GM23338 (cell line): ENCODE measurements around the gene RASGRP3. TPM values are rescaled to one million over a fixed set of nuclear protein-coding genes. Genes with fewer than 3 reads are reported as not detected.

ENCODE experiments used
- ATAC-seq: fragments of 200-7000 bp; cut with Tn5 transposase; 3 replicates; pipeline ENCODE4 v1.9.1; 2020
- DNase-seq: peaks from one replicate; pipeline ENCODE4 v3.0.0-alpha.2; 2015; ENCODE audit warnings: low spot score
- H2AFZ ChIP-seq: fragments of 200-600 bp; sonication (generic); 2 replicates; pipeline ENCODE4 v1.8.0; 2016; ENCODE audit warnings: antibody characterized with exemption, mild to moderate bottlenecking, moderate library complexity
- H3F3A ChIP-seq: fragments of 200-600 bp; sonication (generic); replicated peaks from 2 replicates; pipeline ENCODE4 v1.8.0; 2017; ENCODE audit warnings: antibody characterized with exemption, mixed run types, low read depth
- H3K27ac ChIP-seq: fragments of 200-600 bp; sonication (generic); 2 replicates; pipeline ENCODE4 v1.6.1; 2016; ENCODE audit warnings: low read depth
- H3K27me3 ChIP-seq: fragments of 200-600 bp; sonication (generic); 2 replicates; pipeline ENCODE4 v1.8.0; 2016; ENCODE audit warnings: mild to moderate bottlenecking, mixed run types, moderate library complexity; ENCODE audit not compliant: insufficient read depth
- H3K36me3 ChIP-seq: fragments of 200-600 bp; sonication (generic); 2 replicates; pipeline ENCODE4 v1.8.0; 2016; ENCODE audit warnings: mild to moderate bottlenecking; ENCODE audit not compliant: insufficient read depth
- H3K4me1 ChIP-seq: fragments of 200-600 bp; sonication (generic); 2 replicates; pipeline ENCODE4 v1.8.0; 2016; ENCODE audit warnings: mild to moderate bottlenecking, moderate library complexity; ENCODE audit not compliant: insufficient read depth
- H3K4me2 ChIP-seq: fragments of 200-600 bp; sonication (generic); 2 replicates; pipeline ENCODE4 v1.7.1; 2017; ENCODE audit warnings: mixed run types
- H3K4me3 ChIP-seq: fragments of 200-600 bp; sonication (generic); 2 replicates; pipeline ENCODE4 v1.6.1; 2016; ENCODE audit warnings: mixed run types
- H3K79me2 ChIP-seq: fragments of 200-600 bp; sonication (generic); replicated peaks from 2 replicates; pipeline ENCODE4 v1.8.0; 2017; ENCODE audit warnings: mild to moderate bottlenecking; ENCODE audit not compliant: insufficient read depth
- H3K9me2 ChIP-seq: fragments of 200-600 bp; sonication (generic); 2 replicates; pipeline ENCODE4 v1.8.0; 2017; ENCODE audit not compliant: insufficient read depth
- H4K20me1 ChIP-seq: fragments of 200-600 bp; sonication (generic); replicated peaks from 2 replicates; pipeline ENCODE4 v1.8.0; 2017; ENCODE audit warnings: mild to moderate bottlenecking; ENCODE audit not compliant: insufficient read depth
- H3K27ac Mint-ChIP-seq: 2 replicates; pipeline ENCODE4 v1.8.0; 2020; ENCODE audit warnings: inconsistent platforms, mild to moderate bottlenecking, moderate library complexity, mixed read lengths
- H3K27me3 Mint-ChIP-seq: 3 replicates; pipeline ENCODE4 v1.8.0; 2022; ENCODE audit warnings: low read depth, mild to moderate bottlenecking, moderate library complexity, mixed read lengths, inconsistent platforms; ENCODE audit not compliant: insufficient read depth, poor library complexity
- H3K36me3 Mint-ChIP-seq: 3 replicates; pipeline ENCODE4 v1.8.0; 2021; ENCODE audit warnings: low read depth, mild to moderate bottlenecking, inconsistent platforms, moderate library complexity, mixed read lengths
- H3K4me1 Mint-ChIP-seq: 3 replicates; pipeline ENCODE4 v1.8.0; 2020; ENCODE audit warnings: mild to moderate bottlenecking, inconsistent platforms, mixed read lengths
- H3K4me3 Mint-ChIP-seq: 3 replicates; pipeline ENCODE4 v1.8.0; 2021; ENCODE audit warnings: moderate library complexity, mild to moderate bottlenecking, inconsistent platforms, mixed read lengths
- H3K9me3 Mint-ChIP-seq: 3 replicates; pipeline ENCODE4 v1.8.0; 2020; ENCODE audit warnings: moderate library complexity, mild to moderate bottlenecking, inconsistent platforms, mixed read lengths
- ETS1 ChIP-seq: IDR thresholded peaks from 2 replicates; pipeline ENCODE4 v1.6.1; 2016; ENCODE audit warnings: antibody characterized with exemption
- EZH2 ChIP-seq: fragments of 200-600 bp; sonication (generic); IDR thresholded peaks from one replicate; pipeline ENCODE4 v1.8.0; 2017; ENCODE audit warnings: antibody characterized with exemption, mild to moderate bottlenecking, low read depth; ENCODE audit not compliant: unreplicated experiment
- STAT1 ChIP-seq: IDR thresholded peaks from one replicate; pipeline ENCODE4 v1.6.1; 2016; ENCODE audit warnings: antibody characterized with exemption; ENCODE audit not compliant: unreplicated experiment
- ZNF462 ChIP-seq: fragments of 250-450 bp; sonication (Bioruptor Pico); IDR thresholded peaks from 2 replicates; pipeline ENCODE4 v1.5.0; 2020; ENCODE audit warnings: mild to moderate bottlenecking, moderate library complexity
- polyA plus RNA-seq: library from polyadenylated mRNA; unstranded; fragments of >200 nt; fragmentation: Nextera tagmentation; extraction: Ambion mirVana; gene quantifications from 2 replicates; pipeline ENCODE4 v1.2.1, GENCODE V29; 2016
- total RNA-seq: library from RNA; depleted of rRNA; stranded (reverse); fragments of >200 nt; shearing (Covaris generic); gene quantifications from 2 replicates; pipeline ENCODE4 v1.2.3, GENCODE V29; 2014
- TF ChIP-seq, protein P1 (sequence below): IDR thresholded peaks from one replicate; pipeline ENCODE4 v1.6.1; 2018; ENCODE audit warnings: antibody characterized with exemption; ENCODE audit not compliant: unreplicated experiment

The RASGRP3 gene
- total and polyA plus RNA-seq, 2 experiments from 2014 or later, result 0.19 to 0.69 TPM

DNA sequence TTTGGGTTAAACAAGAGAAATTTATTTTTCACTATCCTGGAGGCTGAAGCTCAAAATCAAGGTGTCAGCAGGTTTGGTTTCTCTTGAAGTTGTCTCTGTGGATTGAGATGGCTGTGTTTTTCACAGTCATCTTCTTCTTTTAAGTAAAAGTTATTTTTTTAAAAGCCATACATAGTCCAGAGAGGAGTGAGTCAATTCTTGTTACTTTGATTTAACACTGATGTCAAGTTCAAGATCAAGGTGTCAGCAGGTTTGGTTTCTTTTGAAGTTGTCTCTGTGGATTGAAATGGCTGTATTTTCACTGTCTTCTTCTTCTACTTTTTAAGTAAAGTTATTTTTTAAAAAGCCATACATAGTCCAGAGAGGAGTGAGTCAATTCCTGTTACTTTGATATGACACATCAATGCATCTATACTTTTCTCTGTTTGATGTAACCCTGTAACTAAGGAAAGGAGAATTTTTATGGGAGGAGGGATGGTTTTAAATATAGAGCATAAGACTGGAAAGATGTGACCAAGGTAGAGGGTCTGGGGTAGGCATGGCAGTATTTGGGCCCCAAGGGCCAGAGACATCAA lies 22.5 kb upstream of the RASGRP3 start:
- H3K36me3 ChIP-seq, result no peaks in the 10 kb centered on the region

More for the DNA sequence above, 22.5 kb upstream of the RASGRP3 start:
- Mint-ChIP-seq H3K9me3 (peaks cover 2% of the 10 kb centered on the region; the same call in 1 of the 3 replicates), H3K27me3 (peaks cover 2% of the 10 kb centered on the region), H3K36me3 (no peaks in the 10 kb centered on the region), H3K27ac (no peak overlapping the region), H3K4me1 (peaks cover 6% of the 10 kb centered on the region; the same call in 2 of the 3 replicates), H3K4me3 (no peak overlapping the region)
- ATAC-seq (no peak), DNase-seq (no peak)
- no peak overlapping the region for H2AFZ ChIP-seq
- H3K9me2 ChIP-seq, result peaks cover 4% of the 10 kb centered on the region; the same call in 1 of the 2 replicates
- no peak overlapping the region for H3K4me2 ChIP-seq
- H3K27me3 ChIP-seq, result no peaks in the 10 kb centered on the region
- H4K20me1 ChIP-seq, result no peaks in the 10 kb centered on the region
- H3K27ac ChIP-seq, result no peak overlapping the region
- H3K4me3 ChIP-seq, result no peak overlapping the region
- no peaks in the 10 kb centered on the region for H3F3A ChIP-seq
- H3K4me1 ChIP-seq, result no peaks in the 10 kb centered on the region
- H3K79me2 ChIP-seq, result no peaks in the 10 kb centered on the region
- no peak for TF ChIP-seq STAT1
- TF ChIP-seq EZH2, result no peak
- no peak for TF ChIP-seq ETS1
- TF ChIP-seq, protein P1, sequence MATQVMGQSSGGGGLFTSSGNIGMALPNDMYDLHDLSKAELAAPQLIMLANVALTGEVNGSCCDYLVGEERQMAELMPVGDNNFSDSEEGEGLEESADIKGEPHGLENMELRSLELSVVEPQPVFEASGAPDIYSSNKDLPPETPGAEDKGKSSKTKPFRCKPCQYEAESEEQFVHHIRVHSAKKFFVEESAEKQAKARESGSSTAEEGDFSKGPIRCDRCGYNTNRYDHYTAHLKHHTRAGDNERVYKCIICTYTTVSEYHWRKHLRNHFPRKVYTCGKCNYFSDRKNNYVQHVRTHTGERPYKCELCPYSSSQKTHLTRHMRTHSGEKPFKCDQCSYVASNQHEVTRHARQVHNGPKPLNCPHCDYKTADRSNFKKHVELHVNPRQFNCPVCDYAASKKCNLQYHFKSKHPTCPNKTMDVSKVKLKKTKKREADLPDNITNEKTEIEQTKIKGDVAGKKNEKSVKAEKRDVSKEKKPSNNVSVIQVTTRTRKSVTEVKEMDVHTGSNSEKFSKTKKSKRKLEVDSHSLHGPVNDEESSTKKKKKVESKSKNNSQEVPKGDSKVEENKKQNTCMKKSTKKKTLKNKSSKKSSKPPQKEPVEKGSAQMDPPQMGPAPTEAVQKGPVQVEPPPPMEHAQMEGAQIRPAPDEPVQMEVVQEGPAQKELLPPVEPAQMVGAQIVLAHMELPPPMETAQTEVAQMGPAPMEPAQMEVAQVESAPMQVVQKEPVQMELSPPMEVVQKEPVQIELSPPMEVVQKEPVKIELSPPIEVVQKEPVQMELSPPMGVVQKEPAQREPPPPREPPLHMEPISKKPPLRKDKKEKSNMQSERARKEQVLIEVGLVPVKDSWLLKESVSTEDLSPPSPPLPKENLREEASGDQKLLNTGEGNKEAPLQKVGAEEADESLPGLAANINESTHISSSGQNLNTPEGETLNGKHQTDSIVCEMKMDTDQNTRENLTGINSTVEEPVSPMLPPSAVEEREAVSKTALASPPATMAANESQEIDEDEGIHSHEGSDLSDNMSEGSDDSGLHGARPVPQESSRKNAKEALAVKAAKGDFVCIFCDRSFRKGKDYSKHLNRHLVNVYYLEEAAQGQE, result no peak
- no peak for TF ChIP-seq ZNF462 (CRISPR knock-in tag)
